Fibroblast of the aortic adventitia (primary cell): ENCODE results near the gene MRGPRG. TPM values are rescaled to one million over a fixed set of nuclear protein-coding genes. Genes with fewer than 3 reads are reported as not detected.

Source experiments
- DNase-seq: peaks from one replicate; pipeline ENCODE4 v3.0.0-alpha.2; 2010; ENCODE audit warnings: low read depth
- H3K4me3 ChIP-seq: 2 replicates; pipeline ENCODE4 v1.5.1; 2011; ENCODE audit warnings: low read depth, mild to moderate bottlenecking, control low read depth, low read length, moderate library complexity
- total RNA-seq: library from RNA; depleted of rRNA; stranded (reverse); fragments of >200 nt; gene quantifications from 2 replicates; pipeline ENCODE4 v1.2.3, GENCODE V29; 2012; ENCODE audit warnings: low replicate concordance
- TF ChIP-seq, protein P1 (sequence below): IDR thresholded peaks from 2 replicates; pipeline ENCODE4 v1.5.1; 2011; ENCODE audit warnings: mild to moderate bottlenecking, low read length, control low read depth, inconsistent platforms; ENCODE audit not compliant: insufficient read depth

The MRGPRG gene
- total RNA-seq, 1 donor: not detected

DNA sequence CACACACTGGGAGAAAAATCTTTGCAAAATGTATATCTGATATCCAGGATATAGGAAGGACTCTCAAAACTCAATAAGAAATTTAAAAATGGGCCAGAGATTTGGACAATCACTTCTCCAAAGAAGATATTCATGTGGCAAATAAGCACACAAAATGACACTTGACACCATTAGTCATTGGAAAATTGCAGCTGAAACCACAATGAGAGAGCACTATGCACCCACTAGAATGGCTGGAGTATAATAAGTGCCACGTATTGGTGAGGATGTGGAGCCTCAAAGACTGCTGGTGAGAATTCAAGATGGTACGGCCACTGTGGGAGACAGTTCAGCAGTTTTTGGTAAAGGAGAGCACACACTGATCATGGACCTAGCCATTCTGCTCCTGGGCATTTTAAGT, 40.7 kb downstream of the MRGPRG start:
- H3K4me3 ChIP-seq: no peak overlapping the region
- no peak for DNase-seq
- TF ChIP-seq, protein P1, sequence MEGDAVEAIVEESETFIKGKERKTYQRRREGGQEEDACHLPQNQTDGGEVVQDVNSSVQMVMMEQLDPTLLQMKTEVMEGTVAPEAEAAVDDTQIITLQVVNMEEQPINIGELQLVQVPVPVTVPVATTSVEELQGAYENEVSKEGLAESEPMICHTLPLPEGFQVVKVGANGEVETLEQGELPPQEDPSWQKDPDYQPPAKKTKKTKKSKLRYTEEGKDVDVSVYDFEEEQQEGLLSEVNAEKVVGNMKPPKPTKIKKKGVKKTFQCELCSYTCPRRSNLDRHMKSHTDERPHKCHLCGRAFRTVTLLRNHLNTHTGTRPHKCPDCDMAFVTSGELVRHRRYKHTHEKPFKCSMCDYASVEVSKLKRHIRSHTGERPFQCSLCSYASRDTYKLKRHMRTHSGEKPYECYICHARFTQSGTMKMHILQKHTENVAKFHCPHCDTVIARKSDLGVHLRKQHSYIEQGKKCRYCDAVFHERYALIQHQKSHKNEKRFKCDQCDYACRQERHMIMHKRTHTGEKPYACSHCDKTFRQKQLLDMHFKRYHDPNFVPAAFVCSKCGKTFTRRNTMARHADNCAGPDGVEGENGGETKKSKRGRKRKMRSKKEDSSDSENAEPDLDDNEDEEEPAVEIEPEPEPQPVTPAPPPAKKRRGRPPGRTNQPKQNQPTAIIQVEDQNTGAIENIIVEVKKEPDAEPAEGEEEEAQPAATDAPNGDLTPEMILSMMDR: no peak

GRCh38 chr11:3176487-3176886, 42.1 kb downstream of the MRGPRG start:
- no peak overlapping the region for H3K4me3 ChIP-seq
- no peak for DNase-seq
- TF ChIP-seq, protein P1: no peak

GRCh38 chr11:3175194-3175593, 43.4 kb downstream of the MRGPRG start:
- TF ChIP-seq, protein P1: no peak
- no peak for DNase-seq
- H3K4me3 ChIP-seq: no peak overlapping the region

- TF ChIP-seq, protein P1: no peak
- no peak for DNase-seq
- no peak overlapping the region for H3K4me3 ChIP-seq
These were observed 44.2 kb downstream of the MRGPRG start for GRCh38 chr11:3174387-3174786.

DNA sequence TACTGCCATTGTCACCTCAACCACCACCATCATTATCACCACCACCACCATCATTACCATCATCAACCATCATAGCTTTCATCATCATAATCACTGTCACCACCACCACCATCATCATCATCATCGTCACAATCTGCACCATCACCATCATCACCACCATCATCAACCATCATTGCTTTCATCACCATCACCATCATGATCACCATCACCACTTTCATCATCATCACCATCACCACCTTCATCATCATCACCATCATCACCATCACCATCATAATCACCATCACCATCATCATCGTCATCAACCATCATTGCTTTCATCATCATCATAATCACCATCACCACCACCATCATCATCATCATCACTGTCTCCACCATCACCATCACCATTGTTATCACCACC, 44.8 kb downstream of the MRGPRG start:
- no peak for DNase-seq
- H3K4me3 ChIP-seq: no peak overlapping the region
- TF ChIP-seq, protein P1: no peak

- H3K4me3 ChIP-seq: no peak overlapping the region
- TF ChIP-seq, protein P1: no peak
- DNase-seq: no peak
These were observed 46.6 kb downstream of the MRGPRG start for GRCh38 chr11:3171931-3172560.
